HTR-8/SVneo (cell line): ENCODE results near the gene HNRNPM.
"Not testable (repeated sequence)": the region's sequence is repeated elsewhere in the genome, so short reads cannot be mapped to it uniquely, and the experiment has no call there.

Source experiments
- DNase-seq: peaks from one replicate; pipeline ENCODE4 v3.0.0; 2011; ENCODE audit warnings: low spot score, mixed read lengths; ENCODE audit not compliant: insufficient read length
- FAIRE-seq: peaks from 2 replicates; lab custom pipeline; 2011; peaks lifted over from hg19 to GRCh38; lab: Jason Lieb, UNC

HNRNPM gene, protein sequence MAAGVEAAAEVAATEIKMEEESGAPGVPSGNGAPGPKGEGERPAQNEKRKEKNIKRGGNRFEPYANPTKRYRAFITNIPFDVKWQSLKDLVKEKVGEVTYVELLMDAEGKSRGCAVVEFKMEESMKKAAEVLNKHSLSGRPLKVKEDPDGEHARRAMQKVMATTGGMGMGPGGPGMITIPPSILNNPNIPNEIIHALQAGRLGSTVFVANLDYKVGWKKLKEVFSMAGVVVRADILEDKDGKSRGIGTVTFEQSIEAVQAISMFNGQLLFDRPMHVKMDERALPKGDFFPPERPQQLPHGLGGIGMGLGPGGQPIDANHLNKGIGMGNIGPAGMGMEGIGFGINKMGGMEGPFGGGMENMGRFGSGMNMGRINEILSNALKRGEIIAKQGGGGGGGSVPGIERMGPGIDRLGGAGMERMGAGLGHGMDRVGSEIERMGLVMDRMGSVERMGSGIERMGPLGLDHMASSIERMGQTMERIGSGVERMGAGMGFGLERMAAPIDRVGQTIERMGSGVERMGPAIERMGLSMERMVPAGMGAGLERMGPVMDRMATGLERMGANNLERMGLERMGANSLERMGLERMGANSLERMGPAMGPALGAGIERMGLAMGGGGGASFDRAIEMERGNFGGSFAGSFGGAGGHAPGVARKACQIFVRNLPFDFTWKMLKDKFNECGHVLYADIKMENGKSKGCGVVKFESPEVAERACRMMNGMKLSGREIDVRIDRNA

DNA sequence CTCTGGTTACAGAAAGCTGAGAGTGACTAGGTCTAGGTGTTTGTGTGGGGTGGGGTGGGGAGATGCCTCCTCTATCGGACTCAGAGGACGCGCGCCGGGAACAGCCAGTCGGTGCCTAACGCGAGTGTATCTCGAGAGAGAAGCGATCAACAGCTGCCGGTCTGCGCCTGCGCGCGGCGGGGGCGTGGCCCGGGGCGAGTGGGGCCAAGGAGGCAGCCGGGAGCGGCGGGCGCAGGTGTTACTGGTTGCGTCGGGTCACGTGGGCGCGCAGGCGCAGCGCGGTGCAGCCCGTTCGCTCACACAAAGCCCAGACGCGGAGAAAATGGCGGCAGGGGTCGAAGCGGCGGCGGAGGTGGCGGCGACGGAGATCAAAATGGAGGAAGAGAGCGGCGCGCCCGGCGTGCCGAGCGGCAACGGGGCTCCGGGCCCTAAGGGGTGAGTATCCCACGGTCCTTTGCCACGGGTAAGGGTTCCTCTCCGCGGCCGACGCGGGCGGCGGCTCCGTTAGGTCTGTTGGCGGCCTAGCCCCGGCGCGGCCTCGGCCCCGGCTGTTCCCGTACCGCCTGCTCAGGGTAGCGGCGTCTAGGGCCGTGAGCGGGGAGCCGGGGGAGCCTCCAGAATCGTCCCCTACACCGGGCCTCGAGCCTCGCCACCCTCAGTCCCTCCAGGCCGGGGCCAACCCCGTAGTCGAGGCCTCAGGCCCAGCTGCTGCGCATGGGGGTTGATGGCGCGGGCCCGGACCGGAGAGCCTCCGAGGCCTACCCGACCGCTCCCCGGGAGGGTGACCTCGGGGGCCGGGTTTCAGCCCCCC lies at the start of gene HNRNPM:
Gene HNRNPM, plus strand, starts transcription at position 299 of the 811 bp plus-strand sequence. Its CDS starts 24 bp downstream, at position 323.
- peak; percentile 99 for DNase-seq
- FAIRE-seq, result peak; percentile 98

DNA sequence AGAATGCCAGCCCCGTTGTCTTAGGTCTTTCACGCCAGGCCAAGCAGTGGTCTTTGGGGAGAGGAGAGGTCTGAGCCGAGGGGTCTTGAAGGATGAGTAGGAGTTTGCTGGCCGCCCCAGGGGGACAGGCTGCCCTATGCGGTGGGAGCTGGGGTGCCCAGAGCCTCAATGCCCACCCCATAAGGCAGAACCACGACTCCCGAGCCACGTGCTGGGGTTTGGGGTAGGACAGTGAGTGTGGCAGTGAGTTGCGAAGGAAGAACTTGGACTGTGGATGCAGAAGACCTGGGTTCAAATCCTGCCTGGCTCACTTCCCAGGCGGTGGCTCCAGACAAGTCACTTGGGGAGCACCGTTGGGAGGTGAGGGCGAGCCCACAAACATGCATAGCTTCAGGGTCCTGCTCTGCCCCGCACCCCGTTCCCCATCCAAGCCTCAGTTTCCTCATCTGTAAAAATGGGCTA lies 49.1 kb upstream of the HNRNPM start:
- no peak for FAIRE-seq

DNA sequence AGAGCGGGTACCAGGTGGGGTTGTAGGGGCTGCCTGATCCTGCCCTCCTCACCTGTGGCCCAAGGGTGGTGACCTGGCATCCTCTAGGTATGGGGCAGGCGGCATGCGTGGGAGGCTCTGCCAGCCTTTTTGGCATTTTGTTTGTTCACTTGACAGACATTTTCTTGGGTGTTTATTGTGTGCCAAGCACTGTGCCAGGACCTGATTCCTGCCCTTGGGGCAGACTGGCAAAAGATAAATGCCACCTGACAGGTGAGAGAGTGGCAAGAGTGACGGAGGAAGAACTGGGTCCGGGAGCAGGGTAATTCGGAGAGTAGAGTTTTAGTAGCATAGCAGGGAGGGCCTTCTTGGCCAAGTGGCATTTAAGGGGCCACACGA lies 48.6 kb upstream of the HNRNPM start:
- DNase-seq, result no peak
- FAIRE-seq, result peak; percentile 33

More for the DNA sequence above, 49.1 kb upstream of the HNRNPM start:
- DNase-seq, result no peak

DNA sequence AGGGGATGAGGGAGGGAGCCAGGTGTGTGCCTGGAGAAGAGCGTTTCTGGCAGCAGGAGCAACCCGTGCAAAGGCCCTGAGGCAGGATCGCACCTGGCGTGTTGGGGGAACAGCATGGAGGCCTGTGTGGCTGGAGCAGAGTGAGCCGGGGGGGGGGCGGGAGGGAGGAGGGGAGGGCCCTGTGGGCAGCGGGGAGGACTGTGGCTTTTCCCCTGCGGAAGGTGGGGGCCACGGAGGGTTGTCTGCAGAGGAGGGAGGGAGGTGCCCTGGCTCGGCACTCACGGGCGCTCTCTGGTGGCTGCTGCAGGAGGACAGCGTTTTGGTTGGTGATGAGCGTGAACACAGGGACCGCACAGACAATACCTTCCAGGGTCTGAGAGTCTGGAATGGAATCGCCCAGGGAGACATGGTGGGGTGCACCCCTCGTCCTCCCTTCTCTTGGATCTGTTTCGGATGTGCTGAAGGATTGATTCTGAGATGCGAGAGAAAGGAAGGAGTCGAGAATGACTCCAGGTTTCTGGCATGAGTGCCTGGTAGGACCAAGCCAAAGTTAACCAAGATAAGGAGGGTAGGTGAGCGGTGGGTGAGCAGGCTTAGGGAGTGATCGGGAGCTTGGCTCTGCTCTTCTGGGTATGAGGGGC lies 48.1 kb upstream of the HNRNPM start:
- peak; percentile 52 for DNase-seq
- FAIRE-seq, result peak; percentile 76

DNA sequence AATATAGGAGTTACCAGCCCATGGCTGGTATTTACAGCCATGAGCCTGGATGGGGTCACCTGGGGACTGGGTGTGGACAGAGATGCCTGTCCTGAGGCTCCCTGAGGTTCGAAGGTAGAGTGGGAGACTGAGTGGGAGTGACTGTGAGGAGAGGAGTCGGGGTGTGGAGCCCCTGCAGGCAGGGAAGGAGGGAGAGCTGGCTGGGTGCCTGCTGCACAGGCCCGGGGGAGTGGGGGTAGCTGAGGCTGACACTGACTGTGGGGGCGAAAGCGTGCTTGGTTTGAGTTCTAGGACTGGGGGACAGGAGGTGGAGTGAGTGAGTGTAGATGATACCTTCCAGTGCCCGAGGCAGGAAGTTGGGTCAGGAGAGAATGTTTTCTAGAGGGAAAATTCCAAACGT lies 47.5 kb upstream of the HNRNPM start:
- FAIRE-seq (peak; percentile 73), DNase-seq (no peak)

DNA sequence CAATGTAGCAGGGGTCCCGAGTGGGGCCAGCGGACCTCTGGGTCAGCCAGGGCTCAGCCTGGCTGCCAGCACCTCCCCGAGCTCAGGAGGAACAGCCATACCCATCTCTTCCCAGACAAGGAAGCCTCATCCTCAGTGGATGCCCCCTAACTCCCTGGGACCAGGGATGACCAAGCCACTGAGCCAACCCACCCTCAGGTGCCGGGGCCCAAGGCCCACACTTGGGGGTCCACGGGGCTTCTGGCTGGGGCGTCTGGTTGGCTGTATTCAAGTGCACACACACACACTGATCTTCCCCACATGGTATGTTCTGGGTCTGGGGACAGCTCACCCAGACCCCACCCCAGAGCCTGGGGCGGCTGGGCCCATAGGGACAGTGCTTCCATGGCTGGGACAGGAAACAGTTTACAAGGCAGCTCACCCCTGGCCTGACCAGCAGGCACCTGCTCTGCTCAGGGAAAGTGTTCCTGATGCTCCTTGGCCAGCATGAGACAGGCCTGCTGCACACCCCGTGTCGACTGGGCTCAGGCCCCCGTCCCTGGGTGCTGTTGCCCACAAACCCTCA lies 46.9 kb upstream of the HNRNPM start:
- no peak for FAIRE-seq
- no peak for DNase-seq

DNA sequence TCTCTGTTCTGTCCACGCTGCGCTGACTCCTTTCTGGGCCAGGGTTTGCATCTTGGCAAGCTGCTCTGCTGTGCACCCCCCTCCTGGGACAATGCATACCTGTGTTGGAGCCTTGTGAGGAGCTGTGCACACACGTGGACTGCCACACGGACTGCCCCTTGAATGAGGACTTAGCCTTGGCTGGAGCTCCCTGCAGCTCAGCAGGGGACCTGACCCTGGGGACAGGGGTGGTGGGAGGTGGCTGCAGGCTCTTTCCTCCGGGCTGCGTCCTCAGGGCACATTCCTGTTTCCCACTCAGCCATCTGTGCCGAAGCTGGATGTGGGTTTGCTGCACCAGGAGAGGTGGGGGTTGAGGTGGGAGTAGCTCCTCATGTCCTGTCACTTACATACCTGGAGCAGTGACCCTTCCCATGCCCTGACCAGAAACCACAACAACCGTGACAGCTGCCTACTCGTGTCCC lies 46.4 kb upstream of the HNRNPM start:
- FAIRE-seq, result peak; percentile 33
- no peak for DNase-seq

DNA sequence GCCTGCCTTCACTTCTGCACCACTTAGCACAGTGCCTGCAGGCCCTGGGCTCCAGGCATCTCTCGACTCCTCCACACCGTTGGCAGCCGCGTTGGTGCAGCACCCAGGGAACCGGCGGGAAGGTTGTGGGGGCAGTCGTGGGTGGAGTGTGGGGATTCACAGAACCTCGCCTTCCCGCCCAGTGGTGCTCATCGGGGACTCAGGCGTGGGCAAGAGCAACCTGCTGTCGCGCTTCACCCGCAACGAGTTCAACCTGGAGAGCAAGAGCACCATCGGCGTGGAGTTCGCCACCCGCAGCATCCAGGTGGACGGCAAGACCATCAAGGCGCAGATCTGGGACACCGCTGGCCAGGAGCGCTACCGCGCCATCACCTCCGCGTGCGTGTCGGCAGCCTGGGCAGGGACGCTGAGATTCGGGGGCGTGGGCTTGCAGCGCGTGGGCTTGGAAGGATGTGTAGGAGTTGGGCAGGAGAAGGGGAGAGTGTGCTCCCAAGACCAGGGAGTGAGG lies 45.0 kb upstream of the HNRNPM start:
- FAIRE-seq, result peak; percentile 48
- no peak for DNase-seq

DNA sequence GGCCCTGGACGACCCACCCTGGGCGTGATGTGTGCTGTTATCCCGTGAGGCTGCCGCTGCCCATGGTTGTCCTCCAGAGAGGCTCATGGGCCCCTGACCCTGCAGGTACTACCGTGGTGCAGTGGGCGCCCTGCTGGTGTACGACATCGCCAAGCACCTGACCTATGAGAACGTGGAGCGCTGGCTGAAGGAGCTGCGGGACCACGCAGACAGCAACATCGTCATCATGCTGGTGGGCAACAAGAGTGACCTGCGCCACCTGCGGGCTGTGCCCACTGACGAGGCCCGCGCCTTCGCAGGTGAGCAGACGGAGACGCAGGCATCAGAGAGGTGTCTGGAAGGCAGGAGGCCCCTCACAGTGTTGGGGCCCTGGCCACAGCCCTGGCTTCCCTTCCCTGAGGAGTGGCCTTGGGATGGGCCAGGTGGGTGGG lies 42.8 kb upstream of the HNRNPM start:
- FAIRE-seq (peak; percentile 4), DNase-seq (no peak)

DNA sequence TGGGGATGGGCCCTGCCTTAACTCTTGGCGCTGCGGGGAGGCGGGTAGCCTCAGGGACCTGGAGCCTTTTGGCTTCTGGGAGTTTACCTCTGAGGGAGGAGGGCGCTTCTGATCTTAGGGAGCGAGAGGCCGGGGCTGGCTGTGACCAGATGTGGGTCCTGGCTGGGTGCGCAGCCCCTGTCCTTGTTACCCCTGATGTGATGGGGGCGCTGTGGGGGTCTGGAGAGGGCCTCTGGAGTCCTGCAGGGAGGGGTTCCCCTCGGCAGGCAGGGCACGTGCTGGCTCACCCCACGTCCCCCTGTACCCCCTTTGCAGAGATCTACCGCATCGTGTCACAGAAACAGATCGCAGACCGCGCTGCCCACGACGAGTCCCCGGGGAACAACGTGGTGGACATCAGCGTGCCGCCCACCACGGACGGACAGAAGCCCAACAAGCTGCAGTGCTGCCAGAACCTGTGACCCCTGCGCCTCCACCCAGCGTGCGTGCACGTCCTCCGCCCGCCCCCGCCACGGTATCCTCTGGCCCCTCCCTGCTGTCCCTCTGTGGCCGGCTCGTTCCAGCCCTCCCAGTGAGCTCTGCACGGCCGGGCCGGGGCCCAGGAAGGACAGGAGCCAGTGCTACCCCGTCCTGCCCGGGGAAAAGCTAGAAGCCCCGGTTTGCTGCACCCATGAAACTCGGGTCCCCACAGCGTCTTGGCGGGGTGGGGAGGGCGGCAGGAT lies 41.5 kb upstream of the HNRNPM start:
- FAIRE-seq (no peak), DNase-seq (no peak)

DNA sequence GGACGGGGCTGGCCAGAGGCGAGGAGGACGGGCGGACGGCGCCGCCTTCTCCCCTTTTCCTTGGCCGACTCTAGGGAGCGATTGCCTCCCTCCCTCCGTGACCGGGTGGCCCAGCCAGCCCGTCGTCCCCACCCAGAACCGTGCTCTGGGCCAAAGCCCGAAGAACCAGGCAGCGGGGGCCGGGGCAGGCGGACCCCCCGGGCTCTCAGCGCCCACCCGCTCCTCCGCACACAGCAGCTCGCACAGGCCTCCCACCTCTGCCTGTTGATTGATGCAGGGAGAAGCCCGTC lies 41.0 kb upstream of the HNRNPM start:
- DNase-seq (no peak), FAIRE-seq (no peak)

DNA sequence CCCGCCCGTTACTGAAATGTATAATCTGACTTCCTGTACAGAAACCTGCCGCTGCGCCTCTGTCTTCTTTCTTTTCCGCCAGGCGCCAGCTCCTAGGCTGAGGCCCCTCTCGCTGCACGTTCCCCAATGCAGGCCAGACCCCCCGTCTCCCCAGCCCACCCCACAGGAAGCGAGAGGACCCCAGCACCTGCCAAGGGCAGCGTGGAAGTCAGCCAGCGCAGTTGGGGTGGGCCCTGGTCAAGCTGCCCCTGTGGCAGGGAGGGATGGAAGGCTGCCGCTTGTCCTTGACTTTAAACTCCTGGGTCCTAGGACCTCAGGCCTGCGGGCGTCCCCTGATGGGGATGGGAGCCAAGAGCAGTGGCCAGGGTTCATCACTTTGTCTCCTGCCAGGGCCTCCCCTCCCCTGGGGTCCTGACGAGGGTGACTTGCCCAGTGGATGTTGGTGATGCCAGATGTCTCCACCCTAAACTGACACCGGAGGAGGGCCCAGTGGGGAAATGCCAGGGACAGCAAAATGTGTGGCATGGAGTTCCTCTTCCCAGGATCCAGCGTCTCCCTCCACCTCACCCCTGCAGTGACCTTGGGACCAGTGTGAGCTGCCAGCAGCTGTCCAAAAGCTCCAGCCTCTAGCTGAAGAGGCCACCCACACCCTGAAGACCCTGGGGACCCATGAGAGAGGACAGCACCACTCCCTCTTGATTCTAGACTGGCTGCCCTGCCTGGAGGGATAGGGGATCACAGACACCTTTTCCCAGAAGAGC lies 40.2 kb upstream of the HNRNPM start:
- FAIRE-seq (no peak), DNase-seq (no peak)

DNA sequence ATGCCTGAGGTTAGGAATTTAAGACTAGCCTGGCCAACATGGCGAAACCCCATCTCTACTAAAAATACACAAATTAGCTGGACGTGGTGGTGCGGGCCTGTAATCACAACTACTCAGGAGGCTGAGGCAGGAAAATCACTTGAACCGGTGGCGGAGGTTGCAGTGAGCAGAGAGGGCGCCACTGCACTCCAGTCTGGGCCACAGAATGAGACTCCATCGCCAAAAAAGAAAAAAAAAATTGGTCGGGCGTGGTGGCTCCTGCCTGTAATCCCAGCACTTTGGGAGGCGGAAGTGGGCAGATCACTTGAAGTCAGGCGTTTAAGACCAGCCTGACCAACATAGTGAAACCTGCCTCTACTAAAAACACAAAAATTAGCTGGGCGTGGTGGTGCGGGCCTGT lies 34.1 kb upstream of the HNRNPM start:
- DNase-seq, FAIRE-seq: not testable (repeated sequence)

DNA sequence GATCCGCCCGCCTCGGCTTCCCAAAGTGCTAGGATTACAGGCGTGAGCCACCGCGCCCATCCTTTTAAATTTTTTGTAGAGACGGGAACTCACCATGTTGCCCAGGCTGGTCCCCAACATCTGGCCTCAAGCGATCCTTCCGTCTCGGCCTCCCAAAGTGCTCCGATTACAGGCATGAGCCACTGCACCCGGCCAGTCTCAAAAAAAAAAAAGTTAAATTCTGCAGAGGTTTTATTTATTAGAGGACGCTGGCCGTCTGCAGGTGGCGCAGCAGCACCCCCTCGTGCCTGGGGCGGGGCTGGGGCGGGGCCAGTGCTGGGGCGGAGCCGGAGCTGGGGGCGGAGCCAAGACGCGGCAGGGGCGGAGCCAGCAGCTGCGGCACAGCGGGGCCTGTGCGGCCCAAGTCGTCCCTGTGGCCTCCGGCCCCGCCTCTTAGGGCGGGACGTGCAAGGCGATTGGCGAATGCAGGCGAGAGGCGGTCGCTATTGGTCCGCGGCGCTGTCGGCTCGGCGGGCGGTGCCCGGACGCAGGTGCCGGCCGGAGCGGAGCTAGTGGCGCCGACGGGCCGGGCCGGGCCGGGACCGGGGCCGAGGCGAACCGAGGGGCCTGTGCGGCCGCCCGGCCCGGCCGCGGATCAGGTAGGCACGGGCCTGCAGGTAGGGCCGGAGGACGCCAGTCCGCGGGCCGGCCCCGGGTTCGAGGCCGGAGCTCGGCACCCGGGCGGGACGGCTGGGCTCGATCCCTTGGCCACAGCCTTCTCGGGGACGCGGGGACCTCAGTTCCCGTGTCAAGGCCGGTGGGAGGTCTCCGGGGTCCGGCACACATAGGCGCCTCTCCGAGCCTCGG lies 31.8 kb upstream of the HNRNPM start, which contains the start of gene MARCHF2:
Gene MARCHF2, plus strand, starts transcription at position 523 of the 846 bp plus-strand sequence. CDS start 8,536 bp downstream, outside the sequence.
- FAIRE-seq (peak; percentile 98), DNase-seq (peak; percentile 98)

DNA sequence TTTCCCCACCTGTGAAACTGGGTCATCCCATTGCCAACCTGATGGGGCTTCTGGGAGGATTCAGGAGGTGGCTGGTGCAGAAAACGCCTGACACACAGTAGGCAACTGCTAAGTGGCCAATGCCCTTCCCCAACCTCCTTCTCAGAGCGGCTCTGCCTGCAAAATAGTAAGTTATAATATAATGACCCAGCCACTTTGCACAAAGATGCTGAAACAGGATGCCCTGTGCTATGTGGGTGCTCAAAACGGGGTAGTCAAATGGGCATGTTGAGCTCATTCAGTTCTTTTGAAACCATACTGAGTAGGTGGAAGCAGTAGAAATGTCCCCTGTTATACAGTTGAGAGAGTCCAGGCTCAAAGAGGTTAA lies 31.2 kb upstream of the HNRNPM start:
- DNase-seq (no peak), FAIRE-seq (no peak)

DNA sequence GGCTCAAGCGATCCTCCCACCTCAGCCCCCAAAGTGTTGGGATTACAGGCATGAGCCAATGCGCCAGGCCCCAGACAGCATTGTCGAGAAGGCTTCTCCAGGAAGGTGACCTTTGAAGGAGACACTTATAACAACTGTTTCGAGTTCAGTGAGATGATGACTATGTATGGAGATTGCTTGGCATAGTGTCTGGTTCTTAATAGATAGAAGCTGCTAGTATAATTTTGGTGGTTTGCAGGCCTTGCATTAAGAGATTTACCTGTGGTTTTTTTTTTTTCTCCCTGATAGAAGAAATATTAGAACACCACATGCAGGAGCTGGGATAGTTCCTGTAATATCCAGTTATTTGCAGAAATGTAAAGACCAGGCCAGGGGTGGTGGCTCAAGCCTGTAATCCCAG lies 28.0 kb upstream of the HNRNPM start:
- DNase-seq, result no peak
- FAIRE-seq, result no peak
